Endothelial cell of umbilical vein (primary cell): ENCODE measurements around the gene GZMM. TPM values are rescaled to one million over a fixed set of nuclear protein-coding genes. Genes with fewer than 3 reads are reported as not detected.

Source experiments
- BruUV-seq: library from RNA; stranded (reverse); fragments of 400-500 nt; replicated peaks from 2 replicates; lab custom pipeline; 2021; lab: Mats Ljungman, UMichigan
- CTCF ChIA-PET: fragments of 300-600, 350-600 bp; sonication (Branson Sonifier 250); formaldehyde crosslinking; loops from one replicate; lab custom pipeline; 2021; ENCODE audit warnings: antibody characterized with exemption, inconsistent platforms; lab: Charles Lee
- POLR2A ChIA-PET: fragments of 300-600, 350-600 bp; sonication (Branson Sonifier 250); formaldehyde crosslinking; loops from one replicate; lab custom pipeline; 2021; ENCODE audit warnings: antibody characterized with exemption, inconsistent platforms; lab: Charles Lee
- DNase-seq: peaks from one replicate; pipeline ENCODE4 v3.0.0-alpha.2; 2011; ENCODE audit warnings: low read depth, low spot score
- FAIRE-seq: peaks from 2 replicates; lab custom pipeline; 2011; peaks lifted over from hg19 to GRCh38; lab: Jason Lieb, UNC
- H2AFZ ChIP-seq: 2 replicates; pipeline ENCODE4 v1.6.0; 2012; ENCODE audit warnings: low read depth, low read length, control low read depth, inconsistent platforms
- H3K27ac ChIP-seq: 2 replicates; pipeline ENCODE4 v1.5.1; 2011; ENCODE audit warnings: low read depth, mild to moderate bottlenecking, control low read depth, low read length, moderate library complexity; ENCODE audit not compliant: insufficient read depth
- H3K27me3 ChIP-seq, 2 experiments: 2 replicates each; pipeline versions ENCODE4 v1.6.0 to v1.6.1; 2011; ENCODE audit warnings: low read length in 2 of 2, mixed read lengths in 1 of 2; ENCODE audit not compliant: control insufficient read depth in 2 of 2, insufficient read depth in 2 of 2
- H3K36me3 ChIP-seq, 2 experiments: 2 replicates in 1 of 2; 3 replicates in 1 of 2; pipeline ENCODE4 v1.5.1; 2011; ENCODE audit warnings: low read length in 2 of 2, mild to moderate bottlenecking in 1 of 2, moderate library complexity in 1 of 2; ENCODE audit not compliant: control insufficient read depth in 2 of 2, insufficient read depth in 2 of 2; ENCODE audit errors: extremely low read depth in 1 of 2
- H3K4me1 ChIP-seq: 3 replicates; pipeline ENCODE4 v1.5.1; 2011; ENCODE audit warnings: mild to moderate bottlenecking, low read length; ENCODE audit not compliant: control insufficient read depth, insufficient read depth; ENCODE audit errors: extremely low read depth
- H3K4me2 ChIP-seq: 2 replicates; pipeline ENCODE4 v1.6.1; 2011; ENCODE audit warnings: low read length, control low read depth, mixed read lengths; ENCODE audit not compliant: insufficient read depth
- H3K4me3 ChIP-seq, 3 experiments: fragments of 200-600 bp in 1 of 3; sonication (generic), shearing (Covaris generic) in 1 of 3; replicated peaks in 1 of 3; 2 replicates each; pipeline ENCODE4 v1.5.1; 2011 to 2016; ENCODE audit warnings: control low read depth in 3 of 3, low read length in 3 of 3, mild to moderate bottlenecking in 2 of 3, inconsistent platforms in 1 of 3, low read depth in 1 of 3, moderate library complexity in 1 of 3; ENCODE audit not compliant: insufficient read depth in 1 of 3
- H3K79me2 ChIP-seq: 2 replicates; pipeline ENCODE4 v1.6.0; 2012; ENCODE audit warnings: low read length, inconsistent platforms; ENCODE audit not compliant: control insufficient read depth, insufficient read depth
- H3K9ac ChIP-seq: replicated peaks from 2 replicates; pipeline ENCODE3; 2011; ENCODE audit warnings: low read length, control low read depth; ENCODE audit not compliant: insufficient read depth; ENCODE audit errors: extremely low read depth
- H3K9me1 ChIP-seq: replicated peaks from 3 replicates; pipeline ENCODE4 v1.6.0; 2011; ENCODE audit warnings: mild to moderate bottlenecking, low read length; ENCODE audit not compliant: control insufficient read depth, insufficient read depth; ENCODE audit errors: extremely low read depth
- H3K9me3 ChIP-seq: replicated peaks from 2 replicates; pipeline ENCODE4 v1.5.1; 2012; ENCODE audit warnings: low read length, inconsistent platforms; ENCODE audit not compliant: control insufficient read depth, insufficient read depth
- H4K20me1 ChIP-seq: replicated peaks from 2 replicates; pipeline ENCODE3; 2011; ENCODE audit warnings: mild to moderate bottlenecking, low read length; ENCODE audit not compliant: control insufficient read depth, insufficient read depth; ENCODE audit errors: extremely low read depth
- CTCF ChIP-seq, 2 donors: IDR thresholded peaks; 1 replicate in 1 of 2; 2 replicates in 1 of 2; pipeline ENCODE4 v1.5.1; 2011; ENCODE audit warnings: low read length in 2 of 2, mild to moderate bottlenecking in 2 of 2, moderate library complexity in 2 of 2, control low read depth in 1 of 2, inconsistent platforms in 1 of 2, low read depth in 1 of 2; ENCODE audit not compliant: insufficient read depth in 1 of 2; ENCODE audit errors: extremely low read depth in 1 of 2
- EZH2 ChIP-seq: IDR thresholded peaks from 2 replicates; pipeline ENCODE4 v1.6.1; 2012; ENCODE audit warnings: borderline replicate concordance, low read depth, mild to moderate bottlenecking, moderate library complexity, low read length, inconsistent platforms; ENCODE audit not compliant: severe bottlenecking
- FOS ChIP-seq: IDR thresholded peaks from 2 replicates; pipeline ENCODE4 v1.6.1; 2011; ENCODE audit warnings: mild to moderate bottlenecking, low read length, moderate library complexity, borderline replicate concordance; ENCODE audit not compliant: insufficient read depth
- GATA2 ChIP-seq: IDR thresholded peaks from 2 replicates; pipeline ENCODE4 v1.7.0; 2011; ENCODE audit warnings: low read depth, mild to moderate bottlenecking, moderate library complexity, mixed read lengths, low read length; ENCODE audit not compliant: insufficient read length, insufficient read depth
- JUN ChIP-seq: IDR thresholded peaks from 2 replicates; pipeline ENCODE4 v1.6.1; 2011; ENCODE audit warnings: borderline replicate concordance, low read depth; ENCODE audit not compliant: insufficient read length, insufficient read depth
- MYC ChIP-seq: IDR thresholded peaks from one replicate; pipeline ENCODE4 v1.6.1; 2011; ENCODE audit warnings: mild to moderate bottlenecking, low read depth, low read length
- POLR2A ChIP-seq: IDR thresholded peaks from 2 replicates; pipeline ENCODE4 v1.6.1; 2012; ENCODE audit warnings: low read depth, mild to moderate bottlenecking, control low read depth, low read length
- POLR2AphosphoS5 ChIP-seq: IDR thresholded peaks from 2 replicates; pipeline ENCODE4 v1.6.1; 2012; ENCODE audit warnings: low read depth, mild to moderate bottlenecking, control low read depth, low read length, moderate library complexity; ENCODE audit not compliant: insufficient read depth
- dilution Hi-C: fragments of 300-500 bp; cut with MboI; formaldehyde crosslinking; loops from one replicate; pipeline ENCODE4 v1.15.0; 2019; ENCODE audit warnings: low sequenced_read_pairs; ENCODE audit not compliant: extremely low pct_ligation_motif_present
- intact Hi-C: fragments of 100-400 bp; cut with micrococcal nuclease; formaldehyde crosslinking; loops from one replicate; pipeline ENCODE4 v1.10.0; 2022
- polyA plus RNA-seq, 4 experiments: library from polyadenylated mRNA; depleted of rRNA in 3 of 4; stranded (reverse) in 3 of 4; unstranded in 1 of 4; fragments of >200 nt; gene quantifications; 2 replicates each; pipeline versions ENCODE4 v1.2.1 to v1.2.3, GENCODE V29; 2011 to 2012; ENCODE audit warnings: missing spikeins in 1 of 4
- total RNA-seq: library from RNA; stranded (reverse); gene quantifications from 2 replicates; pipeline ENCODE4 v1.2.3, GENCODE V29; 2021
- TF ChIP-seq, protein P1 (sequence below): IDR thresholded peaks from 2 replicates; pipeline ENCODE4 v1.6.1; 2011; ENCODE audit not compliant: insufficient read depth, insufficient read length

The GZMM gene
- total and polyA plus RNA-seq, 2 donors (not counting 3 experiments of a cell fraction or from before 2014, with no cell fraction given) = not detected

GRCh38 chr19:533364-534058 lies 10.3 kb upstream of the GZMM start:
- DNase-seq (no peak), FAIRE-seq (no peak)
- CTCF ChIA-PET = interaction anchor here (1.0 to 3.4 kb wide), 6 partner anchors 9 to 67 kb away, joined by 3 to 36 read pairs (median 6); no protein-coding TSS in a partner anchor
- H3K4me2 ChIP-seq = peak overlapping the region; percentile 73
- BruUV-seq = no TSS peak
- intact Hi-C loops (loop anchor here (1.0 kb wide), 1 partner anchor 39 kb away; the partner anchor contains the start of gene BSG), dilution Hi-C loops (no loop called here)
- H3K9ac ChIP-seq = peak overlapping the region; percentile 93
- POLR2A ChIA-PET = no interaction called here
- no peaks in the 10 kb centered on the region for H3K9me3 ChIP-seq
- peaks cover 46% of the 10 kb centered on the region for H3K79me2 ChIP-seq
- H2AFZ ChIP-seq = no peak overlapping the region
- no peaks in the 10 kb centered on the region for H4K20me1 ChIP-seq
- no peaks in the 10 kb centered on the region for H3K27me3 ChIP-seq
- H3K4me1 ChIP-seq = peaks cover 17% of the 10 kb centered on the region
- peaks cover 2 to 27% of the 10 kb centered on the region in 2 experiments for H3K36me3 ChIP-seq
- H3K9me1 ChIP-seq = no peaks in the 10 kb centered on the region
- peak overlapping the region; percentile 90 for H3K27ac ChIP-seq
- peak overlapping the region; percentile 3 to 88 (median 76) for H3K4me3 ChIP-seq
- TF ChIP-seq POLR2AphosphoS5 (no peak), EZH2 (no peak), JUN (no peak), MYC (no peak), POLR2A (no peak), FOS (no peak), GATA2 (no peak), CTCF (IDR thresholded peaks at IDR 0.05; ENCODE audit: extremely low read depth in 1 of 2, insufficient read depth in 1 of 2, low read depth in 1 of 2, low read length in 2 of 2) (no peak)
- TF ChIP-seq, protein P1, sequence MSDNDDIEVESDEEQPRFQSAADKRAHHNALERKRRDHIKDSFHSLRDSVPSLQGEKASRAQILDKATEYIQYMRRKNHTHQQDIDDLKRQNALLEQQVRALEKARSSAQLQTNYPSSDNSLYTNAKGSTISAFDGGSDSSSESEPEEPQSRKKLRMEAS = no peak
